ENCODE results near the gene IFNE.

DNA sequence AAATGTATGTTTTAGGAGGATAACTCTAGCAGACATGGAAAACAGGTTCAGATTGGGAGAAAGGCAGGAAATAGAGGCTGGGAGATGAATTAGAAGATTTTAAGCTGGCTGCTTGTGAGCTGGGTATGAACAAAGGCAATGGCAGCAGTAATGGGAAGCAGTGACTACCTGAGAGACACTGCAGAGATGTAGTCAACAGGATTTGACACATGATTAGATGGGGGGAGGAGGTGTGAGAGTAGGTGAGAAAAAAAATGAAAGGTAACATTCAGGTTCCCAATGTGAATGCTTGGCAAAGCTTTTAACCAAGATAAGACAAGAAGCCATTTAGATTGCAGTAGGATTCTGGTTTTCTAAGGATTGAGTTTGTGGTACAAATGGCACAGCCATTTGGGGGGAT, 22.8 kb upstream of the IFNE start:
- TF ChIP-seq, protein P1, sequence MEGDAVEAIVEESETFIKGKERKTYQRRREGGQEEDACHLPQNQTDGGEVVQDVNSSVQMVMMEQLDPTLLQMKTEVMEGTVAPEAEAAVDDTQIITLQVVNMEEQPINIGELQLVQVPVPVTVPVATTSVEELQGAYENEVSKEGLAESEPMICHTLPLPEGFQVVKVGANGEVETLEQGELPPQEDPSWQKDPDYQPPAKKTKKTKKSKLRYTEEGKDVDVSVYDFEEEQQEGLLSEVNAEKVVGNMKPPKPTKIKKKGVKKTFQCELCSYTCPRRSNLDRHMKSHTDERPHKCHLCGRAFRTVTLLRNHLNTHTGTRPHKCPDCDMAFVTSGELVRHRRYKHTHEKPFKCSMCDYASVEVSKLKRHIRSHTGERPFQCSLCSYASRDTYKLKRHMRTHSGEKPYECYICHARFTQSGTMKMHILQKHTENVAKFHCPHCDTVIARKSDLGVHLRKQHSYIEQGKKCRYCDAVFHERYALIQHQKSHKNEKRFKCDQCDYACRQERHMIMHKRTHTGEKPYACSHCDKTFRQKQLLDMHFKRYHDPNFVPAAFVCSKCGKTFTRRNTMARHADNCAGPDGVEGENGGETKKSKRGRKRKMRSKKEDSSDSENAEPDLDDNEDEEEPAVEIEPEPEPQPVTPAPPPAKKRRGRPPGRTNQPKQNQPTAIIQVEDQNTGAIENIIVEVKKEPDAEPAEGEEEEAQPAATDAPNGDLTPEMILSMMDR (conservative IDR thresholded peaks at IDR 0.05; ENCODE audit: low read depth, low read length) = no peak
- no peak for TF ChIP-seq EZH2 (IDR thresholded peaks at IDR 0.05; ENCODE audit: low read length, unreplicated experiment)

Measured in PC-3 (cell line).